ENCODE measurements around the gene NIPBL.

DNA sequence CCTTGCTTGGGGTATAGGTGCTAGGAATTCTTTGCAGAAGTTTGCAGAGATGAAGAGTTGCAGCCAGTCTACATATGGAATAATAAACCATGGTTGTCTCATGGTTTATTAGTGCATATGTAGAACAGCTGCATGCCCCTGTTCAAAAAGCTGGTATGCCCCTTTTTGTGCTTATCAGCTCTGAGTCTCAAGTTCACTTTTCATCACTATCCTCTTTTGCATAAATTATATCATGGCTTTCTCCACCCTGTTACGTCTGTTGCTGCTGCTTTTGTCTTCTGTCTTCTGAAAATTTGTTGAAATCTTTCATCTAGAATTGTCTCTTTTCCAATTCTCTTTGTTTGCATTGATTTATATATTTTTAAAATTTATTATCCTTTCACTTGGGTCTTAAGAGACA lies 200.6 kb downstream of the NIPBL start:
- TF ChIP-seq, protein P1, sequence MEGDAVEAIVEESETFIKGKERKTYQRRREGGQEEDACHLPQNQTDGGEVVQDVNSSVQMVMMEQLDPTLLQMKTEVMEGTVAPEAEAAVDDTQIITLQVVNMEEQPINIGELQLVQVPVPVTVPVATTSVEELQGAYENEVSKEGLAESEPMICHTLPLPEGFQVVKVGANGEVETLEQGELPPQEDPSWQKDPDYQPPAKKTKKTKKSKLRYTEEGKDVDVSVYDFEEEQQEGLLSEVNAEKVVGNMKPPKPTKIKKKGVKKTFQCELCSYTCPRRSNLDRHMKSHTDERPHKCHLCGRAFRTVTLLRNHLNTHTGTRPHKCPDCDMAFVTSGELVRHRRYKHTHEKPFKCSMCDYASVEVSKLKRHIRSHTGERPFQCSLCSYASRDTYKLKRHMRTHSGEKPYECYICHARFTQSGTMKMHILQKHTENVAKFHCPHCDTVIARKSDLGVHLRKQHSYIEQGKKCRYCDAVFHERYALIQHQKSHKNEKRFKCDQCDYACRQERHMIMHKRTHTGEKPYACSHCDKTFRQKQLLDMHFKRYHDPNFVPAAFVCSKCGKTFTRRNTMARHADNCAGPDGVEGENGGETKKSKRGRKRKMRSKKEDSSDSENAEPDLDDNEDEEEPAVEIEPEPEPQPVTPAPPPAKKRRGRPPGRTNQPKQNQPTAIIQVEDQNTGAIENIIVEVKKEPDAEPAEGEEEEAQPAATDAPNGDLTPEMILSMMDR (IDR thresholded peaks at IDR 0.05): no peak
- TF ChIP-seq POLR2A (IDR thresholded peaks at IDR 0.05): no peak

Data from body of pancreas (tissue), 4 donors.